ENCODE measurements around the gene S100A14. TPM values are rescaled to one million over a fixed set of nuclear protein-coding genes. Genes with fewer than 3 reads are reported as not detected.
A peak's percentile ranks its signal among the peaks of the same experiment; 100 is the strongest.

S100A14 gene
- total and polyA plus RNA-seq, 9 of the 15 experiments (the other 6 are each of a cell fraction or from before 2014, with no cell fraction given): 0.10 to 0.64 (median 0.24) TPM; not detected in 3

- TF ChIP-seq MNT (conservative IDR thresholded peaks at IDR 0.05): peak; percentile 67 to 75; a peak in 3 of 4 replicates
- peak in 2 of 3 experiments; percentile 29 to 55 for TF ChIP-seq YY1 (IDR thresholded peaks at IDR 0.05; ENCODE audit: borderline replicate concordance in 1 of 3, control insufficient read depth in 1 of 3, extremely low read depth in 1 of 3, insufficient read depth in 3 of 3, insufficient read length in 1 of 3, insufficient replicate concordance in 2 of 3, low read depth in 1 of 3, low read length in 2 of 3)
- TF ChIP-seq ARHGAP35 (IDR thresholded peaks at IDR 0.05; ENCODE audit: partially characterized antibody): no peak
- TF ChIP-seq POLR2AphosphoS5 (IDR thresholded peaks at IDR 0.05; ENCODE audit: control insufficient read depth, insufficient read depth, low read depth, low read length): peak; percentile 65; the same call in 1 of the 2 replicates
- peak; percentile 72 for TF ChIP-seq EP400 (IDR thresholded peaks at IDR 0.05)
- TF ChIP-seq TEAD1 (CRISPR knock-in tag; IDR thresholded peaks at IDR 0.05): peak in 1 of 2 experiments; percentile 74; a peak in 1 of 4 replicates
- TF ChIP-seq CBX3 (IDR thresholded peaks at IDR 0.05; ENCODE audit: borderline replicate concordance in 1 of 2, low read length in 2 of 2): 0 out of 3 replicates have a peak, but pooled peaks of 1 of the 2 experiments have one; percentile 40
- TF ChIP-seq MCM3 (IDR thresholded peaks at IDR 0.05): no peak
- TF ChIP-seq CREM (IDR thresholded peaks at IDR 0.05; ENCODE audit: low read depth): peak; percentile 11; the same call in 1 of the 2 replicates
- peak in 1 of 2 experiments; percentile 82; a peak in 3 of 4 replicates for TF ChIP-seq MAZ (CRISPR knock-in tag; conservative IDR thresholded peaks at IDR 0.05 in 1 of 2, IDR thresholded peaks at IDR 0.05 in 1 of 2)
- 0 out of 2 replicates have a peak, but pooled peaks have one; percentile 23 for TF ChIP-seq TOE1 (IDR thresholded peaks at IDR 0.05; ENCODE audit: borderline replicate concordance)
- no peak for TF ChIP-seq TOE1 (CRISPR knock-in tag; IDR thresholded peaks at IDR 0.05; ENCODE audit: borderline replicate concordance, low read depth)
- TF ChIP-seq VEZF1 (CRISPR knock-in tag; IDR thresholded peaks at IDR 0.05): peak; percentile 61
- no peak for TF ChIP-seq ZNF311 (CRISPR knock-in tag; IDR thresholded peaks at IDR 0.05)
- peak; percentile 55 for TF ChIP-seq XRCC5 (IDR thresholded peaks at IDR 0.05; ENCODE audit: low read depth, low read length)
- TF ChIP-seq HINFP (tag; conservative IDR thresholded peaks at IDR 0.05; ENCODE audit: low read depth): no peak
- peak; percentile 76 to 90 for TF ChIP-seq FOXK2 (conservative IDR thresholded peaks at IDR 0.05 in 1 of 2, IDR thresholded peaks at IDR 0.05 in 1 of 2; ENCODE audit: low read depth in 2 of 2)
- peak; percentile 16; the same call in 1 of the 2 replicates for TF ChIP-seq LCOR (CRISPR knock-in tag; IDR thresholded peaks at IDR 0.05)
- TF ChIP-seq EGR1 (conservative IDR thresholded peaks at IDR 0.05): peak; percentile 97
Observed at GRCh38 chr1:153626904-153627714, 11.0 kb upstream of the S100A14 start, which contains the start of gene S100A13 (continued).

Data from K562 (cell line).